ENCODE results near the gene ARHGAP10.

The ARHGAP10 gene

DNA sequence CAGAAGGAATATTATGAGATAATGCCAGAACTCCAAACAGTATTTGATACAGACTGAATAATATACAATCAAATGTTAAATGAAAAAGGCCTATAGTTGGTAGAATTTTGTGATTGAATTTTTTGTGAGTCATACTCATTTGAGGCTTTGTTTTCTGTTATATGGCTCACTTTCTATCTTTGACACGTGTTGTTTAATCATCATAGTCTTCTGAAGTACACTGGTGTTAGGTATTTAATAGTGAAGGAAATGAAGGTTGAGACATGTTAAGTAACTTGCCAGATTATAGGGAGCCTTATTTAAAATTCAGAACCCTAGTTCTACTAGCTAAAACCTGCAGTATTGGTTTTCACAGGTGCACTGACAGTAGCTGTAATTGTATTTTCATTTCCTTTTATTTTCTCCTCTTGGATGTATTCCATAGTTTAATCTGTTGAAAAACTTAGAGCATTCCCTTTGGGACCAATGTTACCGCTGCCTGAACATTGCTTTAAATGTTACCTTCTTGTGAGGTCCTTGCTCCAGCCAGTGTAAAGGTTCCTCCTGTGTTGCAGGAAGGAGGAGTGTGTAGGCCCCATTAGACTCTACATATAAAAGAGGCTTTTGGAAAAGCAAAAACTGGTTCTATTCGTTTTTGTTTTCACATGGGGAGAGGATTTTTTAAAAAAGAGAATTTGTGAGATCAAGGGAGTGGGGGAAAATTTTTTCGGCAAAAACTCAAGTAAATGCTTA is 224.1 kb downstream of the ARHGAP10 start:
- DNase-seq (ENCODE audit: low spot score) = no peak

DNA sequence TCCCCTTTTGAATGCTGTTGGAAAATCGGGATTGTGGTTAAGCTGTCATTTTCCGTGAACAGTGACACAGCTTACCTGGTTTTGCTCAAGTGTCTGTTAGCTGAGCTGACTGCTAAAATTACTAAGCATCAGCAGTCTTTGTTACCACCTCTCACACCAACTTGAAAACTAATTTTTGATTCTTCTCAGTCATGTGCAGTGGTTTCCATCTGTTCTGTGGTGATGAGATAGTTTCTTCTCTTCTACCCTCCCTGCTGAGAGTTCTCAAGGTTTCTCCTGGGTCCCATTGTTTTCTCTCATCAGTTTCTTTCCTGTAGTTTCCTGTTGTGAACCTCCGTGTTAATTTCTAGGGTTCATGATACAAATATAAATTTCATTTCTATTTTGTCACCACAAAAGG is 225.6 kb downstream of the ARHGAP10 start:
- no peak for DNase-seq (ENCODE audit: low spot score)

DNA sequence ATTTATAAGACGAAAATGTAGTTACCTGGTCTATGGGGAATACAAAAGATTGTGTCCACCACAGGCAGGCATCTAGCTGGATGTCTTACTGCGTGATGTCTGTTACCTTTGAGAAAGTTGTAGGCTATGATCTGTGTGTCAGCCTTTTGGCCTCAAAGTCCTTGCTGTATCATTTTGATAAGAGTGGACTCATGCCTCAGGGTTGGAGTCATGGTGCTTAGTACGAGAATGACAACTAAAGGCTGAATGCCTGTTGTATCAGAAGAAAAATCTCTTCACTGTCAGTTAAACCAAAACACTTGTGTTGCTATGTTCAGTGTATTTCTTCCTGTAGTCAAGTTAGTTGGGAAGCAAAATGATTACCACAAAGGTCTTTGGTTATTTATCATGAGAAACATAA is 226.2 kb downstream of the ARHGAP10 start:
- no peak for DNase-seq (ENCODE audit: low spot score)

DNA sequence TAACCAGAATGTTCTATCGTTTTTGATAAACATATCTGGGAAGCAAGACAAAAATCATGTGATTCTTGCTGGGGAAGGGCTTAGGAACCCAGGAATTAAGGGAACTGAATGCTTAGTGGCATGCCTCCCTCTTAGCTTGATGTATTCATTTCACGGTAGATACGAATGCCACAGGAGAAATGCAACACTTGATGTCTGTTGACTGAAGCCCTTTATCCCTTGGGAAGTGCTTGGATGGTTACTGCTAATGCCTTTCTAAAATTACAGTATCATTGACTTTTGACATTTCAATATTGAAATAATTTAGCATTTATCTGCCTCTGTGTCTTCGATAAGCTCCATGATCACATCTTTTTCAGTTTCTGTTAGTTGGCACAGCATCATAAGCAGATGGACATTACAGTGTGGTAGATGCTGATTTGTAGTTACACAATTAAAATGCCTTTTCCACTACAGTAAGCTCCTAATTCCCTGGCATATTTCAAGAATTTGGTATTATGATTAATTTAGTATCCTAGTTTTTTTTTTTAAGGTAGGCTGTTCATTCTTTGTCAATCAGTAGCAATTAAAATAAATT is 226.7 kb downstream of the ARHGAP10 start:
- DNase-seq (ENCODE audit: low spot score) = no peak

DNA sequence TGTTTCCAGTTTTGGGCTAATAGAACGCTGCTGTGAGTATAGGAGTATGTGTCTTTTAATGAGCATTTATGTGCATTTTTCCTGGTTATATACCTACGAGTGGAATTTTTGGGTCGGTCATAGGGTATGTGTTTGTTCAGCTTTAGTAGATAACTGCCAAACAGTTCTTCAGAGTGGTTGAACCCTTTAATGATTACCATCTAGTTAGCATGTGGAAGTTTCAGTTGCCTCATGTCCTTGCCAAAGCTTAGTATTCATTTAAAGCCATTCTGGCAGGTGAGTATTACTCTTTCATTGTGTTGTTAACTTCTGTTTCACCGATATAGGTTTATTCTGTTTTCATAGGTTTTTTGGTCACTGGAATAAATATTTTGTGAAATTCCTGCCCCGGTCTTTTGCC is 229.1 kb downstream of the ARHGAP10 start:
- no peak for DNase-seq (ENCODE audit: low spot score)

DNA sequence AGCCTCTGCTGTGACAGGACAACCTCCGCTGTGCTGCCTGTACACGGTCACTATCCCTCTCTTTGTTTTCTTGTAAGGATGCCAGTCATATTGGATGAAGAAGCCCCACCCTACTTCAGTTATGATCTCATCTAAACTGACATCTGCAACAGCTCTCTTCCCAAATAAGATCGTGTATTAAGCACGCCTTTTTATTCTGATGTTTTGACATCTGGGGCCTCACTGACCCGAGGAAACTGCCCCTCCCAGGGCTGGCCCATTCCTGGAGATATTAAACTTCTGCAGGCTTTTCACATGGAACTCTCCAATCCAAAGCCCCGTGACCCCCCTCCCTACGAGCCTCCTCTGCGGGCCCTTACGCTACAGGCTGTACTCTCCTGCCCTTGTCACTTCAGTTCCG is 232.0 kb downstream of the ARHGAP10 start:
- no peak for DNase-seq (ENCODE audit: low spot score)

DNA sequence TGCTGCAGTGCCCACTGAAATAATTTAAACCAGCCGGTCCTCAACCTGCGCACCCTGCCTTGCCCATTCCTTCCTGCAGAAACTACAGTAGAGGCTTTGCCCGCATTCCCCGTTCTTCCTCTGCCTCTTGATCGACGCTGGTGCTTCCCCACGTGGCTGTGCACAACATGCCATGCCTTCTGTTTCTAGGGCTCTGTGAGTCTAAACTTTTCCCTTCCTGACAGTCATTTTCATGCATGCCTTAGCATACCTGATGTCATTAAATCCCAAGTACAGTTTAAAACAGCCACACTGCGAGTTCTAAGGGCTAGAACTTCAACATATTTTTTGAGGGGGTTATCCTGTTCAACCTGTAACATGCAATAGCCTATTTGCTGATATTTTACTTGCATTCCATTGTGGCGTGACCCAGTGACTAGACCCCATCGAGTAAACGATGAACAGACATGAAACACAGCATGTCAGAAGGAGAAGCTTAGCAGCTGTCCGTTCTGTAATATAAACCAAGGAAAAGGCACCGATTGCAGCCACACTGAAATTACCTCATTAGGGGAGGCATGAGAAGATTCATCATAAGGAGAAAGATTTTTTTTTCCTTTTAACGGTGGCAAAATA is 232.5 kb downstream of the ARHGAP10 start:
- DNase-seq (ENCODE audit: low spot score) = no peak

DNA sequence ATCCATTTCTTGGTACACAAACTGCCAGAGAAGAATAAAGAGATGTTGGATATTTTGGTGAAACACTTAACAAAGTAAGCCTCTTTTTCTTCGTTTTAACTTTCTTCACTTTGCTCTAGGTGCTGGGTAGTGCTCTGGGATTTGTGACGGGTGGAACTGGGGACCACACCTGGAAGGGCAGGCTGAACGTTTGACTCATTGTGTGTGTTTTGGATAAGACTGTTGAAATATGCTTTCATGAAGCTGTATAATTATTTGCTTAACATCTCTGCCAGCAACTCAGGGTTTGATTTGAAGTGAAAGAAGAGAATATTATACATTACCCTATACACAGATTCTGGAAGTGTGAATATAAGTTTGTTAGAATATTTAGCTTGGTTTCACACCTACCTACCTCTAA is 233.2 kb downstream of the ARHGAP10 start:
- DNase-seq (ENCODE audit: low spot score) = no peak

DNA sequence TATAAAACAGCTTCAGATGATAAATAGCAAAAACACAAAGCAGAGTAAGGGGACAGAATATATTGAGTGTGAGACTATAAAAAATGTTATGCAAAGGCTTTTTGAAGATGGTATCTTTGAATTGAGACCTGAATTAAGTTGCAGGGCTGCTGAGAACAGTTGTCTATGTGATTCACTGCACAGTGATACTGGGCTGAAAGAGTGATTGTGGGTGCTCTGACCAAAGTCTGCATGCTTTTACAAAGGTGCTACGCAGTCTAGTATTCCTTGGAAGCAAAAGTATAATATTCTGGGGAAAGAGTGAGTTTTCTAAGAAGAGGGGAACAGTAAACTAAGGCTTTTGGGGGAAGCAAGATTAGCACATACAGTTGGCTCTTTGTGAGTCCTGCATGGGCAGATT is 234.0 kb downstream of the ARHGAP10 start:
- no peak for DNase-seq (ENCODE audit: low spot score)

DNA sequence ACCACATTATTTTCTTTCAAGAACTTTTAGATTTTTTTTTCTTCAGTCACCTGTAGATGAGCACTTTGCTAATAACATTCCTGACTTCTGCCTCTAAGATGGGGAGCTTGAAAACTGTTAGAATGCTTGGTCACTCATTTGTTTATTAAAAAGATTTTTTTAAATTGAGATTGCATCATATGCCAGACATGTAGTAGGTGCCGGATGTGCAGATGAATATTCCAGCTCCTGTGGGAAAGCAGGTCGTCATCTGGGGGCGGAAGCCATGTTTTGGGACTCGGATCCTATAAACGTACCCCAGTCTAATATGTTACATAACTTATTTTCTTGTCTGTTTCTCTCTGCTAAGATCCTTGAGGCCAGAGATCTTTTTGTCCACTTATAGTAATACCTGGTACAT is 236.8 kb downstream of the ARHGAP10 start:
- no peak for DNase-seq (ENCODE audit: low spot score)

DNA sequence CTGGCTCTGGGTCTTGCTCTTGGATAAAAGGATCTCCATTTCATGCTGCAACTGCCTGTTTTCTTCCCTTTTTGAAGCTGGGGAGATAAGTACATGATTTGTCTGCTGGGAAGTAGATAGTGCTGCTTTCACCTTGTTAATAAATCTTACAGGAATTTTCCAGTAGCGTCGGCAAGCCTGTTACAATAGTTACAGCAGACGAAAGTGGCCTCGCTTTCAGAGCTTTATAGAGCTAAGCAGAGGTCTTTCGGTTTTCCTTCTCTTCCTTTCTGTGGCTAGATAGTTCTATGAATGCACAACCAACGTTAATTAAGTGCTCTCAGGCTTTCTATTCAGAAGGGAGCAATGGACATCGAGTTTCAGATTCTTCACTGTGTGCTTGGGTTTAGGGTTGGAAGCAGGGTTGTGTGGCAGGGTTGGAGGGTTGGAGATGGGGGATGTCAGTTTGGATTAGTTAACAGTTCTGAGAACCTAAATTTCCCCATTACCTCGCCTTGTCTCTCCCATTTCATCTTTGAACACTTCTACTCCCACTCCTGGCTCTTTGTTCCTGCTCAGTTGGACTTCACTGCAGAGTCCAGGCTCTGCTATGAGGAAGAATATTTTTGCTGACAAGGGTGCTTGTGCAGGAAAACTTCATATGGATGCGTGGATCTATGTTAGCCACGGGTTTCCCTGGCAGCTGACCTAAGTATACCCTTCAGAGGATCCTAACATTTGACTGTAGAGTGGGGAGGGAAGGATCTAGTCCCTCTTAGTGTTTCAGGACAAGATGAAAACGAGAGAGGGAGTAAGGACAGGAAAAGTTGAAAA is 237.9 kb downstream of the ARHGAP10 start:
- DNase-seq (ENCODE audit: low spot score) = no peak

DNA sequence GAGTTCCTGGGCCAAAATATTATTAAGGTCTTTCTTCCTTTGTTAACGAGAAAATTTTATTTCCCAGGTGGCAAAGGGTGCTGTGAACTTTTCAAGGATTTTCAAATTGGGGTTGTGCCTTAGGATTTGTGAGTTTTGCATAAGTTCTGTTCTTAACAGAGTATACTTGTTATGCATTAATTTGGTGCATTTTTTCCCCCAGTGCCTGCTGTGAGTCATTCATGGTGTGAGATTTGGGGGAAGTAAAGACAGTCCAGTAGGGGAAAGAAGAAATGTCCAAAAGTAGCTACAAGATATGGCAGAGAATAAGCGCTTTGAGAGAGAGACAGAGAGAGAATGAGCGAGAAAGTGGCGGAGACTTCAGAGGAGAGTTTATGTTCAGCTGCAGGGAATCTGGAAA is 239.2 kb downstream of the ARHGAP10 start:
- DNase-seq (ENCODE audit: low spot score) = no peak

DNA sequence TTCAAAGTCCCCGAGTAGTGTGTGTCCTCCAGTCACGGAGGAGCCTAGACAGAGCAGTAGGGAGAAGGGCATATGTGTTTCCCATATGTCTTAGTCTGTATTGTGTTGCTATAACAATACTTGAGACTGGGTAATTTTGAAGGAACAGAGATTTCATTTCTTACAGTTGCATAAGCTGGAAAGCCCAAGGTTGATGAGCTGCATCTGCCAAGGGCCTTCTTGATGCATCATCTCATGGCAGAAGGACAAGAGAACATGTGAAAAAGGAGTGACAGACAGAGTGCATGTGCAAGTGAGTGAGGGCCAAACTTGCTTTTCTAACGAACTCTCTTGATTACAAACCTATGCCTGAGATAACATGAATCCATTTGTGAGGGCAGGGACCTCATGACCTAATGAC is 243.4 kb downstream of the ARHGAP10 start:
- DNase-seq (ENCODE audit: low spot score) = no peak

DNA sequence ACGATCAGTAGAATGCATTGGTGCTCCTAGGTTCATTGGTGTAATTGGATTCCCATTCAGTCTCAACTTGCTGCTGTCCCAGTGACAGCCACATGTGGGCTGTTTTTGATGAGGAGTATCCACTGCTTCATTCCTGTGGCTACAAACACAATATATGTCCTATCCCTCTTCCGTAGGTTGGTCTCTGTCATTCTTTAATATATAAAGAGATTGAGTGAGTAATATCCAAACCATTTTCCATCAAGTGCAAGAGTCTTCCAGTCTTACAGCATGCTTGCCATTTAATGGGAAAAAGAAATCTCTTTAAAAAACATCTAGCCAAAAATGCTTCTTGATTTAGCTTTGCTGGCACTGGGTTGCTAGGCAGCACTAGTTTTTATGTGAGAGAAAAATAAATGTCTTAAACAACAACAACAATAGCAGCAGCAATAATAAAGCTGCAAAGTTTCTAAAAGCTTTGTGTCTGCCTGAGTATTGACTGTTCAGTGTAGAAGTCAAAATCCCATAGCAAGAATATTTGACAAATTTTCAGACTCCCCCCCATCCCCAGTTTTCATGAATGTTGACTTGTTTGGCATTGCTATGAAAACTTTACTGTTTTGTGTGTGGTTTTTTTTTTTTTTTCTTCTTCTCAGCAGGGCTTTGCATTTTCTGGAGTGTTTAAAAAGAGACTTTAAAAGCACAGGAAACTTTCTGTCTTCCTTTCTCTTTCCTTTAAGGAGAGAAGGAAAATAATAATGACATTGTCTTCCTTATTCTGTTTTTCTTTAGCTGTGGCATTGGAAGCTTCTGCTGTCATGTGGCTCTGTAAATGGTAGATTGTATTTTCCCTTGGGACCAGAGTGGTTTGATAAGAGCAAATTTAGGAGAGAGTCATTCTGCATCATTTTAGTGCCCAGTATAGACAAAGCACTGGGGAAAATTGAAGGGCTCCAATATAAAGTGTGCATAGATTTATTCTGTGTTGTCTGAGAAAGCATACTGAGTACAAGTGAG is 244.3 kb downstream of the ARHGAP10 start:
- DNase-seq (ENCODE audit: low spot score) = no peak

DNA sequence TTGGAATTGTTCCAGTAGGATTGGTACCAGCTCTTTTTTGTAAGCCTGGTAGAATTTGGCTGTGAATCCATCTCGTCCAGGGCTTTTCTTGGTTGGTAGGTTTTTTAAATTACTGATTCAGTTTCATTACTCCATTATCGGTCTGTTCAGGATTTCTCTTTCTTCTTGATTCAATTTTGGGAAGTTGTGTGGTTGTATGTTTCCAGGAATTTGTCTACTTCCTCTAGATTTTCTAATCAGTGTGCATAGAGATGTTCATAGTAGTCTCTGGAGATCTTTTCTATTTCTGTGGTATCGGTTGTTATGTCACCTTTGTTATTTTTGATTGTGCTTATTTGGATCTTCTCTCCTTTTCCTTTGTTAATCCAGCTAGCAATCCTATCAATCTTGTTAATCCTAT is 248.7 kb downstream of the ARHGAP10 start:
- no peak for DNase-seq (ENCODE audit: low spot score)

DNA sequence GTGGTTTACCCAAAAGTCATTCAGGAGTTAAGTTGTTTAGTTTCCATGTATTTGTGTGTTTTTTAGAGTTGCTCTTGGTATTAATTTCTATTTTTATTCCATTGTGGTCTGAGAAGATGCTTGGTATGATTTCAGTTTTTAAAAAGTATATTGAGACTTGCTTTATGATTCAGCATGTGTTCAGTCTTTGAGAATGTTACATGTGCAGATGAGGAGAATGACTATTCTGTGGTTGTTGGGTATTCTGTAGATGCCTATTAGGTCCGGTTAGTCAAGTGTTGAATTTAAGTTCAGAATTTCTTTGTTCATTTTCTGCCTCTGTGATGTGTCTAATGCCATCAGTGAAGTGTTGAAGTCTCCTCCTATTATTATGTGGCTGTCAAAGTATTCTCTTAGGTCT is 249.4 kb downstream of the ARHGAP10 start:
- DNase-seq (ENCODE audit: low spot score) = peak; percentile 22

DNA sequence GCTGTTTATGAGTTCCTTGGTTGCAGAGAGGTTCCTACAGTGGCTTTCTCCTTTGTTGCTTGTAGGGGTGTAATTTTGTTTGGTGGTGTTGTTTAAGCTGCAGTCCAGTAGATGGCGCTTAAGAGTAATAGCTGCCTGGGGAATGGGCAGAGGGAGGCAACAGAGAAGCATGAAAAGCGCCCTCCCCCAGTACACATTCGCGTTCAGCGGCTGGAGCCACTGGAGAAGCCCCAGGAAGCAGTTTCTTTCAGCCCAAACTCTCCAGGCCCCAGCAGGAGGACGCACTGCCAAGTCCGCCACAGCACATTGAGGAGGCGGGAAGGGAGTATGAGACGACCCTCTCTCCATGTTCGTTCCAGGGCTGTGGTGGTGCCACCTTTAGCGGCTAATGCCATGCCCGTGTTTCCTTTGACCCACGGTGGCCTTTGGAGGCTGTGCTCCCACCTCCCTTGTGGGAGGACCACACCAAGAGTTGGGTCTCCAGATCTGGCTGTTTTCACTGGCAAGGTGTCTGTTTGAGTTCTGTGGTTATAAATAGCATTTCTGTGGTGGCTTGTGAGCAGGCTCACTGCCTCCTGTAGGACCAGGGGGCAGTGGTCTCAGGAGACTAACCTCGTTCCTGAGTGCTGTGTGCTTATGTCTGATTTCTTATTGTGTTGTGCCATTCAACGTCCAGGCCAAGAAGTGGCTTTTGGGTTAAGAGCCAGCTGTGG is 252.3 kb downstream of the ARHGAP10 start:
- peak; percentile 47 for DNase-seq (ENCODE audit: low spot score)

DNA sequence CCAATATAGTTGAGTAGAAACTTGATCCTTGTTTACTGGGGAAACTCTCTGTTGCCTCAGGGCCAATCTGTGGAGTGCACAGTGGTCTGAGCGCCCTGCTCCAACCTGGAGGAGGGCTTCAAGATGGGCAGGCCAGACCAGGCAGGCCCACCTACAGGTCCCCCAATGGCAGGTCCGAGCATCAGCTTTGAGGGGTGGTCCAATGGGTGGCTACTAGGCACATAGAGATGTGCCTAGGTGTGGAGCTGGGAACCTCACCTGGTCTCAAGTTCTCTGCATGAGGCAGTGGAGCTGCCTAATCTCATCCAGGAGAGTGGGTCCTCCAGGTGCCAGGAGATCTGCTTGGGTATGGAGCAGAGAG is 252.9 kb downstream of the ARHGAP10 start:
- DNase-seq (ENCODE audit: low spot score) = no peak

DNA sequence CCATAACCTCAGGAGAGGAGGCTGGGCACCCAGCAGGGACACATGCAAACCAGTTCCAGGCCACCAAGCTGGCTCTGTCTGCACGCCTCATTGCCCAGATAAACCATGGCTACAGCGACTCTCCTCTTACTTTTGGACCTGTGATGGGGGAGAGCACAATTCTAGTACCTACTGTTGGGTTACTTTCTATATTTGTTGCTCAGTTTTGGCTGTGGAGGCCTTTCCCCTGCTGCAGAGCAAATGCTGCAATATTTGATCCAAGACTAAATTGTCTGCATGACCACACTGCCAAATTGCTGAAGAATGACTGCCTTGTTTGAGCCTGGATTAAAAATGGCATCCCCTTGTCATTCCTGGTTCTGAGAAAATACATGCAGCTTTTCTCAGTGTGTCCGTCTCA is 253.5 kb downstream of the ARHGAP10 start:
- DNase-seq (ENCODE audit: low spot score) = no peak

DNA sequence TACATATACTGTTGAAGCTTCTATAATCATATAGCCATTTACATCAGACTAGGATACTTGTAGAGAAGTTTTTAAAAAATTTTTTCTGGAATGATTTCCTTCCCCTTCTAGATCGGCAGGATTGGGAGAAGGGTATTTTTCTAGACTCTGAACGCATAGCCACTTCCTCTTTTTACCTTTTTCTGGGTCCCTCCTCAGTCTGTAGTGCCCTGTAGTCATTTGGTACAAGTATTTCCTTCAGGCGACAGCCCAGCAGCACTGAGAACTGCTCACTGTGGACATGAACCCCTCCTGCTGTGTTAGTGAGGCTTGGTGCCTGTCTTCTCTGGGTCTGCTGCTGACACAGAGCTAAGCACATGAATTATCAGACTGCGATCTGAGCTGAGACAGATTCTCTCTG is 255.4 kb downstream of the ARHGAP10 start:
- no peak for DNase-seq (ENCODE audit: low spot score)

Measured in activated CD4-positive, alpha-beta T cell treated with anti-CD3 and anti-CD28 coated beads, Interleukin-2, Interleukin-4, amounts not matched to agents 100 ng/mL and 50 ng/mL, durations not matched to agents 16 hours and 8 hours (primary cell).